Astrocyte of the spinal cord (primary cell): ENCODE measurements around the gene MXI1.

Source experiments
- DNase-seq: peaks from one replicate; pipeline ENCODE4 v3.0.0; 2011; ENCODE audit warnings: low read depth, low spot score
- H3K4me3 ChIP-seq: 2 replicates; pipeline ENCODE4 v1.5.1; 2011; ENCODE audit warnings: low read depth, mild to moderate bottlenecking, low read length, moderate library complexity
- CTCF ChIP-seq: IDR thresholded peaks from 2 replicates; pipeline ENCODE4 v1.5.1; 2012; ENCODE audit warnings: low read depth, mild to moderate bottlenecking, low read length, inconsistent platforms
- in situ Hi-C: cut with HindIII; loops from 2 replicates; pipeline ENCODE4 v1.10.0; 2017; ENCODE audit warnings: low sequenced_read_pairs

MXI1 gene

GRCh38 chr10:110225441-110225755, 18.0 kb downstream of the MXI1 start:
- in situ Hi-C loops: no loop called here

GRCh38 chr10:110225756-110226542, 18.5 kb downstream of the MXI1 start:
- peak; percentile 95 for DNase-seq
- in situ Hi-C loops: no loop called here
- peak overlapping the region; percentile 75 for H3K4me3 ChIP-seq
- TF ChIP-seq CTCF: peak; percentile 68

More at GRCh38 chr10:110225441-110225755, 18.0 kb downstream of the MXI1 start:
- DNase-seq: no peak
- peak overlapping the region; percentile 75 for H3K4me3 ChIP-seq
- no peak for TF ChIP-seq CTCF

GRCh38 chr10:110226543-110226925, 19.1 kb downstream of the MXI1 start:
- peak overlapping the region; percentile 75 for H3K4me3 ChIP-seq
- DNase-seq: peak; percentile 95
- in situ Hi-C loops: no loop called here
- no peak for TF ChIP-seq CTCF

- TF ChIP-seq CTCF: no peak
- peak; percentile 27 for DNase-seq
- H3K4me3 ChIP-seq: peak overlapping the region; percentile 75
- in situ Hi-C loops: no loop called here
Observed at GRCh38 chr10:110226926-110227641, 19.7 kb downstream of the MXI1 start.

- TF ChIP-seq CTCF: no peak
- in situ Hi-C loops: no loop called here
- DNase-seq: no peak
- no peak overlapping the region for H3K4me3 ChIP-seq
Observed at GRCh38 chr10:110228066-110228465, 20.7 kb downstream of the MXI1 start.

- no peak overlapping the region for H3K4me3 ChIP-seq
Observed at GRCh38 chr10:110229155-110229554, 21.8 kb downstream of the MXI1 start.

More at GRCh38 chr10:110229155-110229554, 21.8 kb downstream of the MXI1 start:
- in situ Hi-C loops: no loop called here
- TF ChIP-seq CTCF: no peak
- no peak for DNase-seq
